ENCODE data around the gene ABTB2. TPM values are rescaled to one million over a fixed set of nuclear protein-coding genes. Genes with fewer than 3 reads are reported as not detected.

ABTB2 gene
- total and polyA plus RNA-seq, 9 of the 15 experiments (the other 6 are each of a cell fraction or from before 2014, with no cell fraction given), result 0.03 to 0.18 (median 0.12) TPM; not detected in 2

GRCh38 chr11:34358728-34359547 is 1.1 kb upstream of the ABTB2 start (continued):
- TF ChIP-seq CEBPZ (IDR thresholded peaks at IDR 0.05; ENCODE audit: borderline replicate concordance, low read depth, low read length), result no peak
- TF ChIP-seq PURB (CRISPR knock-in tag; IDR thresholded peaks at IDR 0.05; ENCODE audit: low read depth), result no peak
- no peak for TF ChIP-seq ZNF384 (IDR thresholded peaks at IDR 0.05; ENCODE audit: low read depth, low read length)
- no peak for TF ChIP-seq ZSCAN32 (CRISPR knock-in tag; IDR thresholded peaks at IDR 0.05)
- no peak for TF ChIP-seq ZNF584 (CRISPR knock-in tag; IDR thresholded peaks at IDR 0.05; ENCODE audit: low read depth)
- no peak for TF ChIP-seq RHOXF2B (CRISPR knock-in tag; conservative IDR thresholded peaks at IDR 0.05)
- TF ChIP-seq HNRNPLL (IDR thresholded peaks at IDR 0.05; ENCODE audit: low read depth, low read length, poor library complexity, severe bottlenecking), result no peak
- no peak for TF ChIP-seq ZNF764 (CRISPR knock-in tag; IDR thresholded peaks at IDR 0.05; ENCODE audit: low read depth)
- TF ChIP-seq ZBTB8A (IDR thresholded peaks at IDR 0.05; ENCODE audit: partially characterized antibody), result no peak
- no peak for TF ChIP-seq MCM7 (IDR thresholded peaks at IDR 0.05)
- no peak for TF ChIP-seq BCLAF1 (IDR thresholded peaks at IDR 0.05; ENCODE audit: borderline replicate concordance in 1 of 2, control insufficient read depth in 1 of 2, low read depth in 2 of 2, low read length in 1 of 2)
- no peak for TF ChIP-seq SNIP1 (IDR thresholded peaks at IDR 0.05; ENCODE audit: low read depth)
- TF ChIP-seq TAL1 (IDR thresholded peaks at IDR 0.05), result no peak
- TF ChIP-seq POU5F1 (IDR thresholded peaks at IDR 0.05; ENCODE audit: borderline replicate concordance, low read depth, low read length, partially characterized antibody), result no peak
- TF ChIP-seq HOMEZ (CRISPR knock-in tag; IDR thresholded peaks at IDR 0.05), result no peak
- no peak for TF ChIP-seq MCM3 (IDR thresholded peaks at IDR 0.05)
- no peak for TF ChIP-seq ZNF212 (CRISPR knock-in tag; IDR thresholded peaks at IDR 0.05)
- TF ChIP-seq FOXJ2 (tag; IDR thresholded peaks at IDR 0.05), result no peak
- TF ChIP-seq HDAC3 (IDR thresholded peaks at IDR 0.05; ENCODE audit: borderline replicate concordance, partially characterized antibody), result no peak
- no peak for TF ChIP-seq KLF10 (CRISPR knock-in tag; IDR thresholded peaks at IDR 0.05)
- TF ChIP-seq ZNF717 (CRISPR knock-in tag; IDR thresholded peaks at IDR 0.05), result no peak

All from K562 (cell line).